ENCODE data around the gene FAM234B.
"Not testable (repeated sequence)": the region's sequence is repeated elsewhere in the genome, so short reads cannot be mapped to it uniquely, and the experiment has no call there.

Gene FAM234B

GRCh38 chr12:13030541-13031291, 13.5 kb upstream of the FAM234B start:
- peaks cover 25% of the 10 kb centered on the region for H3K27me3 Mint-ChIP-seq
- H3K27ac Mint-ChIP-seq = no peak overlapping the region
- no peak for DNase-seq
- no peaks in the 10 kb centered on the region for H3K4me1 Mint-ChIP-seq
- H3K9me3 Mint-ChIP-seq = no peaks in the 10 kb centered on the region
- no peak overlapping the region for H3K4me3 Mint-ChIP-seq
- CTCF ChIA-PET = no interaction called here
- no peaks in the 10 kb centered on the region for H3K36me3 Mint-ChIP-seq

GRCh38 chr12:13032164-13032563, 12.0 kb upstream of the FAM234B start:
- Mint-ChIP-seq H3K36me3 (no peaks in the 10 kb centered on the region), H3K9me3 (no peaks in the 10 kb centered on the region), H3K27me3 (peaks cover 24% of the 10 kb centered on the region), H3K4me1 (no peaks in the 10 kb centered on the region), H3K27ac (no peak overlapping the region), H3K4me3 (no peak overlapping the region)
- CTCF ChIA-PET = no interaction called here
- no peak for DNase-seq

- no peaks in the 10 kb centered on the region for H3K36me3 Mint-ChIP-seq
- no peak overlapping the region for H3K27ac Mint-ChIP-seq
- no peak for DNase-seq
- peaks cover 22% of the 10 kb centered on the region for H3K27me3 Mint-ChIP-seq
- H3K4me1 Mint-ChIP-seq = no peaks in the 10 kb centered on the region
- H3K4me3 Mint-ChIP-seq = no peak overlapping the region
- H3K9me3 Mint-ChIP-seq = no peaks in the 10 kb centered on the region
- CTCF ChIA-PET = no interaction called here
Observed at GRCh38 chr12:13033476-13033875, 10.7 kb upstream of the FAM234B start.

- H3K27me3 Mint-ChIP-seq = peaks cover 26% of the 10 kb centered on the region
- H3K36me3 Mint-ChIP-seq, CTCF ChIA-PET, H3K4me3 Mint-ChIP-seq, H3K9me3 Mint-ChIP-seq, DNase-seq, H3K4me1 Mint-ChIP-seq, H3K27ac Mint-ChIP-seq: not testable (repeated sequence)
Observed at GRCh38 chr12:13035335-13035734, 8.8 kb upstream of the FAM234B start.

GRCh38 chr12:13036881-13037280, 7.3 kb upstream of the FAM234B start:
- no peak for DNase-seq
- H3K4me3 Mint-ChIP-seq = no peak overlapping the region
- no peaks in the 10 kb centered on the region for H3K9me3 Mint-ChIP-seq
- no peaks in the 10 kb centered on the region for H3K36me3 Mint-ChIP-seq
- H3K27ac Mint-ChIP-seq = no peak overlapping the region
- no peaks in the 10 kb centered on the region for H3K4me1 Mint-ChIP-seq
- CTCF ChIA-PET = no interaction called here
- H3K27me3 Mint-ChIP-seq = peaks cover 35% of the 10 kb centered on the region

GRCh38 chr12:13038491-13039161, 5.6 kb upstream of the FAM234B start:
- Mint-ChIP-seq H3K27ac (no peak overlapping the region), H3K4me1 (no peaks in the 10 kb centered on the region), H3K27me3 (peaks cover 46% of the 10 kb centered on the region), H3K36me3 (no peaks in the 10 kb centered on the region), H3K9me3 (no peaks in the 10 kb centered on the region), H3K4me3 (no peak overlapping the region)
- DNase-seq = no peak
- CTCF ChIA-PET = interaction anchor here (0.5 kb wide), 1 partner anchor 164 kb away, joined by 4 read pairs; no protein-coding TSS in a partner anchor

- no peak overlapping the region for H3K27ac Mint-ChIP-seq
- peaks cover 51% of the 10 kb centered on the region for H3K27me3 Mint-ChIP-seq
- H3K9me3 Mint-ChIP-seq = no peaks in the 10 kb centered on the region
- H3K4me1 Mint-ChIP-seq = peaks cover 4% of the 10 kb centered on the region
- DNase-seq = no peak
- no peak overlapping the region for H3K4me3 Mint-ChIP-seq
- no peaks in the 10 kb centered on the region for H3K36me3 Mint-ChIP-seq
- CTCF ChIA-PET = no interaction called here
Observed at GRCh38 chr12:13039328-13039956, 4.7 kb upstream of the FAM234B start.

- Mint-ChIP-seq H3K36me3 (no peaks in the 10 kb centered on the region), H3K27me3 (peaks cover 45% of the 10 kb centered on the region), H3K4me1 (peaks cover 13% of the 10 kb centered on the region), H3K4me3 (no peak overlapping the region), H3K9me3 (no peaks in the 10 kb centered on the region), H3K27ac (no peak overlapping the region)
- CTCF ChIA-PET = no interaction called here
- DNase-seq = no peak
Observed at GRCh38 chr12:13041224-13041623, 3.0 kb upstream of the FAM234B start.

GRCh38 chr12:13042666-13043230, 1.4 kb upstream of the FAM234B start:
- peaks cover 44% of the 10 kb centered on the region for H3K27me3 Mint-ChIP-seq
- no peak overlapping the region for H3K27ac Mint-ChIP-seq
- no peaks in the 10 kb centered on the region for H3K9me3 Mint-ChIP-seq
- no peak for DNase-seq
- CTCF ChIA-PET = no interaction called here
- H3K36me3 Mint-ChIP-seq = no peaks in the 10 kb centered on the region
- H3K4me3 Mint-ChIP-seq = no peak overlapping the region
- peaks cover 13% of the 10 kb centered on the region for H3K4me1 Mint-ChIP-seq

- DNase-seq = no peak
- peaks cover 34% of the 10 kb centered on the region for H3K27me3 Mint-ChIP-seq
- no peaks in the 10 kb centered on the region for H3K9me3 Mint-ChIP-seq
- H3K4me1 Mint-ChIP-seq = peaks cover 13% of the 10 kb centered on the region
- CTCF ChIA-PET = interaction anchor here (0.6 to 2.7 kb wide), 3 partner anchors 167 to 409 kb away, joined by 3 to 13 read pairs (median 3); no protein-coding TSS in a partner anchor
- H3K36me3 Mint-ChIP-seq = no peaks in the 10 kb centered on the region
- peak overlapping the region; percentile 79 for H3K4me3 Mint-ChIP-seq
- H3K27ac Mint-ChIP-seq = no peak overlapping the region
Observed at GRCh38 chr12:13044906-13045299, 722 bp downstream of the FAM234B start.

- CTCF ChIA-PET = interaction anchor here (2.7 kb wide), 1 partner anchor 166 kb away, joined by 13 read pairs; no protein-coding TSS in a partner anchor
- no peak overlapping the region for H3K4me3 Mint-ChIP-seq
- peaks cover 13% of the 10 kb centered on the region for H3K4me1 Mint-ChIP-seq
Observed at GRCh38 chr12:13045816-13046215, 1.6 kb downstream of the FAM234B start.

GRCh38 chr12:13046964-13047363, 2.8 kb downstream of the FAM234B start:
- DNase-seq = no peak
- H3K4me3 Mint-ChIP-seq = no peak overlapping the region
- peaks cover 13% of the 10 kb centered on the region for H3K4me1 Mint-ChIP-seq
- no peaks in the 10 kb centered on the region for H3K36me3 Mint-ChIP-seq
- no peaks in the 10 kb centered on the region for H3K9me3 Mint-ChIP-seq
- H3K27ac Mint-ChIP-seq = no peak overlapping the region
- CTCF ChIA-PET = no interaction called here
- H3K27me3 Mint-ChIP-seq = peaks cover 16% of the 10 kb centered on the region

More at GRCh38 chr12:13045816-13046215, 1.6 kb downstream of the FAM234B start:
- Mint-ChIP-seq H3K36me3 (no peaks in the 10 kb centered on the region), H3K9me3 (no peaks in the 10 kb centered on the region), H3K27ac (no peak overlapping the region), H3K27me3 (peaks cover 26% of the 10 kb centered on the region)
- DNase-seq = no peak

- H3K9me3 Mint-ChIP-seq = peaks cover 10% of the 10 kb centered on the region
- no peaks in the 10 kb centered on the region for H3K27me3 Mint-ChIP-seq
- H3K4me3 Mint-ChIP-seq = no peak overlapping the region
- no peak overlapping the region for H3K27ac Mint-ChIP-seq
- peaks cover 7% of the 10 kb centered on the region for H3K4me1 Mint-ChIP-seq
- peaks cover 2% of the 10 kb centered on the region for H3K36me3 Mint-ChIP-seq
- no peak for DNase-seq
- CTCF ChIA-PET = no interaction called here
Observed at GRCh38 chr12:13049816-13050215, 5.6 kb downstream of the FAM234B start.

- Mint-ChIP-seq H3K4me1 (no peaks in the 10 kb centered on the region), H3K27me3 (no peaks in the 10 kb centered on the region), H3K9me3 (peaks cover 10% of the 10 kb centered on the region), H3K36me3 (peaks cover 2% of the 10 kb centered on the region), H3K4me3 (no peak overlapping the region), H3K27ac (no peak overlapping the region)
- CTCF ChIA-PET = interaction anchor here (0.8 kb wide), 1 partner anchor 203 kb away, joined by 4 read pairs; no protein-coding TSS in a partner anchor
- no peak for DNase-seq
Observed at GRCh38 chr12:13052421-13052820, 8.2 kb downstream of the FAM234B start.

Data from activated naive CD4-positive, alpha-beta T cell treated with anti-CD3 and anti-CD28 coated beads, Interleukin-2, amount 10 ng/mL, durations not matched to agents 7 days and 5 days (primary cell).